GM12878 (cell line): Measurements from ENCODE around the gene KLHL10. TPM values are rescaled to one million over a fixed set of nuclear protein-coding genes. Genes with fewer than 3 reads are reported as not detected.

Experiments used
- ATAC-seq: fragments of 200-7000 bp; cut with Tn5 transposase; 3 replicates; pipeline ENCODE4 v1.9.1; 2020; ENCODE audit warnings: mild to moderate bottlenecking, moderate library complexity
- BruUV-seq: library from RNA; stranded (reverse); fragments of 400-500 nt; replicated peaks from 2 replicates; lab custom pipeline; 2021; lab: Mats Ljungman, UMichigan
- CTCF ChIA-PET: fragments of 300-600 bp; sonication (Branson Sonifier 250); formaldehyde crosslinking; extraction: SDS; loops from one replicate; lab custom pipeline; 2021; ENCODE audit warnings: inconsistent platforms; lab: Yijun Ruan, JAX
- POLR2A ChIA-PET: fragments of 350-600 bp; formaldehyde crosslinking; extraction: SDS; loops from one replicate; lab custom pipeline; 2021; ENCODE audit warnings: inconsistent platforms; lab: Charles Lee
- RAD21 ChIA-PET: fragments of 300-600 bp; sonication (Branson Sonifier 250); formaldehyde crosslinking; loops from one replicate; lab custom pipeline; 2023; ENCODE audit warnings: antibody characterized with exemption; ENCODE audit not compliant: unreplicated experiment; lab: Charles Lee
- SMC1A ChIA-PET: fragments of 300-600 bp; sonication (Branson Sonifier 250); formaldehyde crosslinking; loops from one replicate; lab custom pipeline; 2023; ENCODE audit not compliant: unreplicated experiment, uncharacterized antibody; lab: Charles Lee
- DNase-seq: peaks from one replicate; pipeline ENCODE4 v3.0.0-alpha.2; 2011; ENCODE audit warnings: low read depth, low spot score
- FAIRE-seq: peaks from 3 replicates; lab custom pipeline; 2011; peaks lifted over from hg19 to GRCh38; lab: Jason Lieb, UNC
- H2AFZ ChIP-seq: 2 replicates; pipeline ENCODE4 v1.6.0; 2011; ENCODE audit warnings: low read depth, low read length, control low read depth; ENCODE audit not compliant: control insufficient read depth
- H3K27ac ChIP-seq: 2 replicates; pipeline ENCODE4 v1.5.1; 2011; ENCODE audit warnings: control low read depth; ENCODE audit not compliant: control insufficient read depth, insufficient read depth
- H3K27me3 ChIP-seq, 2 experiments: replicated peaks in 1 of 2; 2 replicates each; pipeline versions ENCODE4 v1.6.0 to v1.6.1; 2011; ENCODE audit warnings: low read length in 1 of 2; ENCODE audit not compliant: control insufficient read depth in 2 of 2, insufficient read depth in 2 of 2
- H3K36me3 ChIP-seq, 2 experiments: 2 replicates each; pipeline ENCODE4 v1.5.1; 2011; ENCODE audit warnings: low read length in 1 of 2; ENCODE audit not compliant: control insufficient read depth in 2 of 2, insufficient read depth in 2 of 2
- H3K4me1 ChIP-seq: 2 replicates; pipeline ENCODE4 v1.6.1; 2011; ENCODE audit warnings: mild to moderate bottlenecking, low read length, moderate library complexity, mixed read lengths; ENCODE audit not compliant: control insufficient read depth, insufficient read depth
- H3K4me2 ChIP-seq: 2 replicates; pipeline ENCODE4 v1.6.0; 2011; ENCODE audit warnings: control low read depth; ENCODE audit not compliant: control insufficient read depth, insufficient read depth
- H3K4me3 ChIP-seq: fragments of 200-600 bp; sonication (generic); 2 replicates; pipeline ENCODE4 v1.5.1; 2016
- H3K79me2 ChIP-seq: 2 replicates; pipeline ENCODE4 v1.6.0; 2011; ENCODE audit warnings: low read length; ENCODE audit not compliant: control insufficient read depth, insufficient read depth
- H3K9ac ChIP-seq: 2 replicates; pipeline ENCODE4 v1.8.0; 2011; ENCODE audit warnings: low read length, control low read depth, mixed read lengths; ENCODE audit not compliant: control insufficient read depth, insufficient read depth
- H3K9me3 ChIP-seq: replicated peaks from 3 replicates; pipeline ENCODE4 v1.5.1; 2011; ENCODE audit warnings: mild to moderate bottlenecking, low read length; ENCODE audit not compliant: control insufficient read depth, insufficient read depth
- H4K20me1 ChIP-seq: 2 replicates; pipeline ENCODE4 v1.6.0; 2011; ENCODE audit not compliant: control insufficient read depth, insufficient read depth
- ATF3 ChIP-seq: IDR thresholded peaks from 2 replicates; pipeline ENCODE4 v1.6.1; 2011; ENCODE audit warnings: low read depth, mild to moderate bottlenecking, low read length, moderate library complexity, borderline replicate concordance; ENCODE audit errors: extremely low read depth
- GABPA ChIP-seq: IDR thresholded peaks from 2 replicates; pipeline ENCODE4 v1.6.1; 2014; ENCODE audit warnings: antibody characterized with exemption, low read depth, mild to moderate bottlenecking, inconsistent platforms
- HCFC1 ChIP-seq: fragments of 150-350 bp; IDR thresholded peaks from 2 replicates; pipeline ENCODE4 v1.6.1; 2014; ENCODE audit warnings: low read length
- IRF4 ChIP-seq: IDR thresholded peaks from 2 replicates; pipeline ENCODE4 v1.6.1; 2011; ENCODE audit warnings: low read depth, low read length
- JUNB ChIP-seq: IDR thresholded peaks from 2 replicates; pipeline ENCODE4 v1.6.1; 2016; ENCODE audit warnings: antibody characterized with exemption, mild to moderate bottlenecking
- MEF2A ChIP-seq: IDR thresholded peaks from 2 replicates; pipeline ENCODE4 v1.6.1; 2011; ENCODE audit warnings: low read depth, mild to moderate bottlenecking, low read length, moderate library complexity; ENCODE audit not compliant: insufficient read depth
- MXI1 ChIP-seq: fragments of 150-350 bp; IDR thresholded peaks from 2 replicates; pipeline ENCODE4 v1.6.1; 2011; ENCODE audit warnings: low read depth, mild to moderate bottlenecking, inconsistent platforms, low read length, improper control_type of control experiment
- MYC ChIP-seq: IDR thresholded peaks from 2 replicates; pipeline ENCODE4 v1.6.1; 2011; ENCODE audit warnings: mild to moderate bottlenecking, low read length, moderate library complexity, inconsistent platforms; ENCODE audit not compliant: insufficient read depth, insufficient replicate concordance, insufficient read length, severe bottlenecking
- NR2C2 ChIP-seq: IDR thresholded peaks from 2 replicates; pipeline ENCODE4 v1.6.1; 2011; ENCODE audit warnings: borderline replicate concordance, low read depth; ENCODE audit not compliant: control insufficient read depth, insufficient read length
- PML ChIP-seq: IDR thresholded peaks from 2 replicates; pipeline ENCODE4 v1.6.1; 2012; ENCODE audit warnings: low read length, inconsistent platforms
- RFX5 ChIP-seq: IDR thresholded peaks from 2 replicates; pipeline ENCODE4 v1.6.1; 2011; ENCODE audit warnings: low read depth, low read length, improper control_type of control experiment
- SMAD1 ChIP-seq: fragments of 450-650 bp; IDR thresholded peaks from 2 replicates; pipeline ENCODE4 v1.6.1; 2018; ENCODE audit warnings: mild to moderate bottlenecking, low read depth; ENCODE audit not compliant: partially characterized antibody
- SMAD5 ChIP-seq: IDR thresholded peaks from 2 replicates; pipeline ENCODE4 v1.6.1; 2016; ENCODE audit warnings: antibody characterized with exemption, low read depth
- TCF7 ChIP-seq: IDR thresholded peaks from 2 replicates; pipeline ENCODE4 v1.6.1; 2014; ENCODE audit warnings: antibody characterized with exemption, borderline replicate concordance
- ZBTB4 ChIP-seq: fragments of 450-650 bp; formaldehyde crosslinking; IDR thresholded peaks from 2 replicates; pipeline ENCODE4 v1.4.0; 2022; ENCODE audit warnings: mild to moderate bottlenecking, moderate library complexity
- ZBTB40 ChIP-seq: fragments of 450-650 bp; IDR thresholded peaks from 2 replicates; pipeline ENCODE4 v1.6.1; 2016; ENCODE audit warnings: mild to moderate bottlenecking, moderate library complexity, borderline replicate concordance
- ZNF217 ChIP-seq: fragments of 450-650 bp; IDR thresholded peaks from 2 replicates; pipeline ENCODE4 v1.6.1; 2017; ENCODE audit warnings: antibody characterized with exemption, mild to moderate bottlenecking
- WGBS: methylation state at CpG from one replicate; pipeline ENCODE4 v1.1.6; 2016; ENCODE audit warnings: low lambda C conversion rate; ENCODE audit not compliant: insufficient replicate concordance, insufficient coverage; ENCODE audit errors: missing lambda C conversion rate; 5-methylcytosine and 5-hydroxymethylcytosine counted together
- in situ Hi-C: fragments of 300-500 bp; cut with MboI; formaldehyde crosslinking; loops from 9 replicates; pipeline ENCODE4 v1.14.3; 2018; ENCODE audit warnings: mixed read lengths
- intact Hi-C: fragments of 100-400 bp; cut with micrococcal nuclease; formaldehyde crosslinking; loops from one replicate; pipeline ENCODE4 v1.14.2; 2022; ENCODE audit not compliant: unreplicated experiment
- polyA plus RNA-seq, 11 experiments: library from polyadenylated mRNA; depleted of rRNA in 4 of 11; unstranded in 6 of 11; stranded (reverse) in 5 of 11; fragments of >200 nt; fragmentation: Nextera tagmentation in 4 of 11; fragmentation: Illumina TruSeq in 1 of 11; extraction: Ambion mirVana in 4 of 11; extraction: Trizol in 1 of 11; gene quantifications; 1 replicate in 1 of 11; 2 replicates in 10 of 11; pipeline versions ENCODE4 v1.2.1 to v1.2.3, GENCODE V29; 2011 to 2016; ENCODE audit warnings: inconsistent platforms in 2 of 11, missing spikeins in 2 of 11, low read depth in 1 of 11
- total RNA-seq, 4 experiments: library from RNA; depleted of rRNA in 3 of 4; stranded (reverse); fragments of >200 nt in 3 of 4; fragmentation: Illumina TruSeq in 1 of 4; extraction: Trizol in 1 of 4; gene quantifications; 2 replicates each; pipeline versions ENCODE4 v1.2.1 to v1.2.3, GENCODE V29; 2013 to 2021

The KLHL10 gene
- total and polyA plus RNA-seq, 10 of the 15 experiments (the other 5 are each of a cell fraction or from before 2014, with no cell fraction given) = 0.13 to 0.62 (median 0.20) TPM; not detected in 4

DNA sequence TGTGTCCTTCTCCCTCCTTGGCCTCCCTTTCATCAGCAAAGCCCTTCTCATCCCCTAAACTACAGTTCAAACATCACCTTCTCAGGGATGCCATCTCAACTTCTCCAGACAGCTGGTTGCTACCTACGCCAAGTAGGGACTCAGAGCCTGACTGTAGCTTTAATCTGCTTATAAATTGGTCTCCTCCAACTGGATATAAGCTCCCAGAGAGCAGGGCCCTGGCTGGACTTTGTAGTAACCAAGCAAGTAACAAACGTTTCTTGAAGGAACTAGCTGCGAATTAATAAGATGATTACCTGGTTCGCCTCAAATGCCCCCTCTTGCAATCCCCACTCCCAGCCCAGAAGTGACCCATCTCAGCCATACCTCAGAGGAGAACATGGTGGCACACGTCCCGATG lies 45.1 kb downstream of the KLHL10 start:
- Histone ChIP-seq H3K4me3 (no peak overlapping the region), H3K4me1 (no peaks in the 10 kb centered on the region), H2AFZ (no peak overlapping the region), H3K27me3 (no peaks in the 10 kb centered on the region), H3K4me2 (no peak overlapping the region), H3K27ac (no peak overlapping the region), H3K36me3 (peaks cover 31 to 44% of the 10 kb centered on the region in 2 experiments), H3K79me2 (no peaks in the 10 kb centered on the region), H3K9me3 (no peaks in the 10 kb centered on the region), H4K20me1 (no peaks in the 10 kb centered on the region), H3K9ac (no peak overlapping the region)
- ChIA-PET POLR2A (no interaction called here), RAD21 (no interaction called here), CTCF (interaction anchor here (1.5 kb wide), 1 partner anchor 35 kb away, joined by 3 read pairs; the partner anchor contains the start of gene ACLY), SMC1A (no interaction called here)
- in situ Hi-C loops = no loop called here
- intact Hi-C loops = no loop called here
- no peak for DNase-seq
- ATAC-seq = no peak
- FAIRE-seq = no peak
- BruUV-seq = no TSS peak
- 92% methylated on average over 6 of the region's 6 CpGs for WGBS
- TF ChIP-seq MEF2A (no peak), ZNF217 (no peak), ZBTB40 (no peak), SMAD1 (no peak), NR2C2 (no peak), TCF7 (no peak), IRF4 (no peak), MYC (no peak), RFX5 (no peak), ZBTB4 (no peak), HCFC1 (no peak), MXI1 (no peak), SMAD5 (no peak), ATF3 (no peak), PML (no peak), GABPA (no peak), JUNB (no peak)
